Glutamatergic neuron (in vitro differentiated cells): ENCODE measurements around the gene CAMTA1. TPM values are rescaled to one million over a fixed set of nuclear protein-coding genes. Genes with fewer than 3 reads are reported as not detected.
A peak's percentile ranks its signal among the peaks of the same experiment; 100 is the strongest.

Source experiments
- DNase-seq: peaks from one replicate; pipeline ENCODE4 v3.0.0; 2022
- H3K27ac Mint-ChIP-seq: one replicate; pipeline ENCODE4 v1.8.0; 2020; ENCODE audit warnings: mild to moderate bottlenecking, mixed read lengths, inconsistent platforms; ENCODE audit not compliant: unreplicated experiment
- H3K27me3 Mint-ChIP-seq: one replicate; pipeline ENCODE4 v1.8.0; 2020; ENCODE audit warnings: mild to moderate bottlenecking, moderate library complexity, mixed read lengths, inconsistent platforms; ENCODE audit not compliant: unreplicated experiment
- H3K36me3 Mint-ChIP-seq: one replicate; pipeline ENCODE4 v1.8.0; 2020; ENCODE audit warnings: mild to moderate bottlenecking, mixed read lengths, inconsistent platforms; ENCODE audit not compliant: unreplicated experiment
- H3K4me1 Mint-ChIP-seq: one replicate; pipeline ENCODE4 v1.8.0; 2020; ENCODE audit warnings: mild to moderate bottlenecking, low read depth, mixed read lengths, inconsistent platforms; ENCODE audit not compliant: unreplicated experiment
- H3K4me3 Mint-ChIP-seq: one replicate; pipeline ENCODE4 v1.8.0; 2020; ENCODE audit warnings: mild to moderate bottlenecking, mixed read lengths, inconsistent platforms; ENCODE audit not compliant: unreplicated experiment
- H3K9me3 Mint-ChIP-seq: one replicate; pipeline ENCODE4 v1.8.0; 2020; ENCODE audit warnings: mild to moderate bottlenecking, moderate library complexity, mixed read lengths, inconsistent platforms; ENCODE audit not compliant: unreplicated experiment
- total RNA-seq: library from RNA; stranded (reverse); fragmentation: NEBNext Ultra II Directional; extraction: Animal tissue kit (Norgen Biotek cat#: 25700); gene quantifications from one replicate; pipeline ENCODE4 v1.2.1, GENCODE V29; 2021; ENCODE audit not compliant: unreplicated experiment
- TF ChIP-seq, protein P1 (sequence below): fragments of 200-600 bp; sonication (generic); IDR thresholded peaks from one replicate; pipeline ENCODE4 v1.5.0; 2021; ENCODE audit not compliant: partially characterized antibody, unreplicated experiment

CAMTA1 gene
- total RNA-seq, 1 donor from 2014 or later = 77.2 TPM

- H3K4me1 Mint-ChIP-seq = peaks cover 4% of the 10 kb centered on the region
- H3K27ac Mint-ChIP-seq = no peak overlapping the region
- H3K27me3 Mint-ChIP-seq = peaks cover 6% of the 10 kb centered on the region
- TF ChIP-seq, protein P1, sequence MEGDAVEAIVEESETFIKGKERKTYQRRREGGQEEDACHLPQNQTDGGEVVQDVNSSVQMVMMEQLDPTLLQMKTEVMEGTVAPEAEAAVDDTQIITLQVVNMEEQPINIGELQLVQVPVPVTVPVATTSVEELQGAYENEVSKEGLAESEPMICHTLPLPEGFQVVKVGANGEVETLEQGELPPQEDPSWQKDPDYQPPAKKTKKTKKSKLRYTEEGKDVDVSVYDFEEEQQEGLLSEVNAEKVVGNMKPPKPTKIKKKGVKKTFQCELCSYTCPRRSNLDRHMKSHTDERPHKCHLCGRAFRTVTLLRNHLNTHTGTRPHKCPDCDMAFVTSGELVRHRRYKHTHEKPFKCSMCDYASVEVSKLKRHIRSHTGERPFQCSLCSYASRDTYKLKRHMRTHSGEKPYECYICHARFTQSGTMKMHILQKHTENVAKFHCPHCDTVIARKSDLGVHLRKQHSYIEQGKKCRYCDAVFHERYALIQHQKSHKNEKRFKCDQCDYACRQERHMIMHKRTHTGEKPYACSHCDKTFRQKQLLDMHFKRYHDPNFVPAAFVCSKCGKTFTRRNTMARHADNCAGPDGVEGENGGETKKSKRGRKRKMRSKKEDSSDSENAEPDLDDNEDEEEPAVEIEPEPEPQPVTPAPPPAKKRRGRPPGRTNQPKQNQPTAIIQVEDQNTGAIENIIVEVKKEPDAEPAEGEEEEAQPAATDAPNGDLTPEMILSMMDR = no peak
- H3K9me3 Mint-ChIP-seq = peaks cover 1% of the 10 kb centered on the region
- H3K36me3 Mint-ChIP-seq = no peaks in the 10 kb centered on the region
- no peak overlapping the region for H3K4me3 Mint-ChIP-seq
- no peak for DNase-seq
Measured at GRCh38 chr1:6745073-6745472, 40.2 kb upstream of the CAMTA1 start.

DNA sequence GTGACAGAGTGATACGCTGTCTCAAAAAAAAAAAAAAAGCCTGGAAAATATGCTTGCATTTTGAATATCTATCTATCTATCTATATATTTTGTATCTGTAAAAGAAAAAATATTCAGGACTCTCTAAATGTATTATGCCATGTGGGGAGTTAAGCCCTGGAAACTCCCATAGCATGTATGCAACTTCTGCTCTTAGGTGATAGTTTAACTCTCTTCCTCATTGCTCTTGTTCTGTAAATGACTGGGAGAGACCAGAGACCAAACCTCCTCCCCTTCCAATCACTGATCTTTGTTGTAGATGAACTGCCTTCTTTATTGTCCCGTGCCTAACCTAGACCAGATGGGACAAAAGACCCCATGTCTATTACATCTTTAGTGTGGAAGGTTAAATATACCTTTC is 37.6 kb upstream of the CAMTA1 start:
- no peaks in the 10 kb centered on the region for H3K36me3 Mint-ChIP-seq
- no peak overlapping the region for H3K27ac Mint-ChIP-seq
- TF ChIP-seq, protein P1 = no peak
- peaks cover 6% of the 10 kb centered on the region for H3K27me3 Mint-ChIP-seq
- H3K4me1 Mint-ChIP-seq = peaks cover 4% of the 10 kb centered on the region
- DNase-seq = no peak
- H3K4me3 Mint-ChIP-seq = no peak overlapping the region
- peaks cover 5% of the 10 kb centered on the region for H3K9me3 Mint-ChIP-seq

- H3K27me3 Mint-ChIP-seq = peaks cover 6% of the 10 kb centered on the region
- no peak for DNase-seq
Measured at GRCh38 chr1:6750490-6750889, 34.8 kb upstream of the CAMTA1 start.

DNA sequence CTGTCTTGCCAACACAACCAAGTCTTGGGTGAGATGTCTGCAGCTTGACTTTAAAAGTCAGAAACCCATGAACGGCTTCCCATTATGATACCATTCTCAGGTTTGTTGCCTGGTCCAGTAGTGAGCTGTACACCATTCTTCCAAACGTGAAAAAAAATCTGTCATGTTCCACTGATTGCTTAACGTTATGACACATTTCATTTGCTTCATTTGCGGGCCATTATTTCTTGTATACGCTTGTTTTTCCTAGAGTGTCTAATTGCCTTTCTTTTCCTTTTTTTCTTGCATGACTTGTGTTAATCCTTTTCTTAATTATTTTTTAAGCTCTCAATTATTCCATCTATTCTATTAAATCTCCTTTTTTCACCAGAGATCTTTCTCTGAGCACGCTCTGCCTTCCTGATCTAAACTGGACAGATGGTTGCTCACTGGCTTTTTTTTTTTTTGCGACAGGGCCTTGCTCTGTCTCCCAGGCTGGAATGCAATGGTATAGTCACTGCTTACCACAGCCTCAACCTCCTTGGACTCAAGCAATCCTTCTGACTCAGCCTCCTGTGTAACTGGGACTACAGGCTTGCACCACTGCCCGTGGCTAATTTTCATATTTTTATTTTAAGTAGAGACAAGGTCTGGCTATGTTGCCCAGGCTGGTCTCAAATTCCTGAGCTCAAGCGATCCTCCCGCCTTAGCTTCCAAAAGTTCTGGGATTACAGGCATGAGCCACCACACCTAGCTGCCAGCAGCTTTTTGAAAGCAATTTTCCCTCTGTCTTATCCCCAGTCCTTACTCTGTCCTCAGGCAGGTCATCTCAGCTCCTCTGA is 31.7 kb upstream of the CAMTA1 start:
- peaks cover 6% of the 10 kb centered on the region for H3K9me3 Mint-ChIP-seq
- H3K4me1 Mint-ChIP-seq = peaks cover 7% of the 10 kb centered on the region
- H3K4me3 Mint-ChIP-seq = no peak overlapping the region
- no peak for DNase-seq
- TF ChIP-seq, protein P1 = no peak
- H3K36me3 Mint-ChIP-seq = no peaks in the 10 kb centered on the region
- H3K27ac Mint-ChIP-seq = peak overlapping the region; percentile 23
- H3K27me3 Mint-ChIP-seq = peaks cover 1% of the 10 kb centered on the region

More at GRCh38 chr1:6750490-6750889, 34.8 kb upstream of the CAMTA1 start:
- Mint-ChIP-seq H3K27ac (no peak overlapping the region), H3K4me1 (peaks cover 11% of the 10 kb centered on the region), H3K9me3 (peaks cover 6% of the 10 kb centered on the region), H3K36me3 (no peaks in the 10 kb centered on the region), H3K4me3 (no peak overlapping the region)
- TF ChIP-seq, protein P1 = no peak

- Mint-ChIP-seq H3K4me1 (peaks cover 7% of the 10 kb centered on the region), H3K36me3 (no peaks in the 10 kb centered on the region), H3K4me3 (no peak overlapping the region), H3K27ac (no peak overlapping the region), H3K27me3 (peaks cover 3% of the 10 kb centered on the region), H3K9me3 (peaks cover 6% of the 10 kb centered on the region)
- TF ChIP-seq, protein P1 = no peak
- no peak for DNase-seq
Measured at GRCh38 chr1:6756457-6756856, 28.8 kb upstream of the CAMTA1 start.
